Vagina (tissue), 2 donors: ENCODE data around the gene DENND6A. TPM values are rescaled to one million over a fixed set of nuclear protein-coding genes. Genes with fewer than 3 reads are reported as not detected.

Source experiments
- DNase-seq, 2 donors: peaks; one replicate each; pipeline ENCODE4 v3.0.0-alpha.2; 2017; ENCODE audit errors: extremely low spot score in 2 of 2
- H3K27ac ChIP-seq: fragments of 200-600 bp; sonication (generic); one replicate; pipeline ENCODE4 v1.5.1; 2019
- H3K27me3 ChIP-seq: fragments of 200-600 bp; sonication (generic); one replicate; pipeline ENCODE4 v1.5.1; 2019
- H3K36me3 ChIP-seq, 2 donors: fragments of 200-600 bp; sonication (generic); one replicate each; pipeline ENCODE4 v1.5.1; 2017 to 2019
- H3K4me1 ChIP-seq: fragments of 200-600 bp; sonication (generic); one replicate; pipeline ENCODE4 v1.5.1; 2019
- H3K4me3 ChIP-seq, 2 donors: fragments of 200-600 bp; sonication (generic); 1 replicate in 1 of 2; 2 replicates in 1 of 2; pipeline ENCODE4 v1.5.1; 2016 to 2019
- H3K9me3 ChIP-seq: fragments of 200-600 bp; sonication (generic); one replicate; pipeline ENCODE4 v1.5.1; 2019
- CTCF ChIP-seq, 3 experiments: fragments of 450-650 bp in 2 of 3; fragments of 200-600 bp in 1 of 3; sonication (generic) in 1 of 3; IDR thresholded peaks; one replicate each; pipeline ENCODE4 v1.5.1; 2017 to 2019; ENCODE audit warnings: antibody characterized with exemption in 3 of 3, mild to moderate bottlenecking in 2 of 3, moderate library complexity in 2 of 3
- POLR2A ChIP-seq, 2 donors: fragments of 450-650 bp; IDR thresholded peaks; one replicate each; pipeline ENCODE4 v1.6.1; 2017; ENCODE audit warnings: antibody characterized with exemption in 2 of 2, mild to moderate bottlenecking in 2 of 2, moderate library complexity in 2 of 2
- POLR2AphosphoS5 ChIP-seq, 2 donors: sonication (generic); formaldehyde crosslinking; IDR thresholded peaks; one replicate each; pipeline ENCODE4 v1.9.0; 2017; ENCODE audit warnings: antibody characterized with exemption in 2 of 2, mild to moderate bottlenecking in 2 of 2, low read depth in 1 of 2; ENCODE audit not compliant: insufficient read depth in 1 of 2
- intact Hi-C: fragments of 100-400 bp; cut with DNase I; formaldehyde crosslinking; loops from one replicate; pipeline ENCODE4 v1.15.1; 2023
- total RNA-seq: library from RNA; depleted of rRNA; stranded (reverse); fragments of >200 nt; gene quantifications from one replicate; pipeline ENCODE4 v1.2.3, GENCODE V29; 2016

The DENND6A gene
- total RNA-seq, 1 donor from 2014 or later = 24.8 TPM

GRCh38 chr3:57586778-57587177, 106.1 kb downstream of the DENND6A start:
- intact Hi-C loops = no loop called here
- peaks cover 47% of the 10 kb centered on the region for H3K4me1 ChIP-seq

GRCh38 chr3:57583544-57583943, 109.3 kb downstream of the DENND6A start:
- no peaks in the 10 kb centered on the region for H3K9me3 ChIP-seq
- intact Hi-C loops = no loop called here
- peaks cover 0 to 26% of the 10 kb centered on the region in 2 donors for H3K36me3 ChIP-seq
- H3K27ac ChIP-seq = no peak overlapping the region
- peaks cover 45% of the 10 kb centered on the region for H3K4me1 ChIP-seq
- H3K27me3 ChIP-seq = no peaks in the 10 kb centered on the region
- DNase-seq = no peak
- H3K4me3 ChIP-seq = no peak overlapping the region
- TF ChIP-seq POLR2AphosphoS5 (IDR thresholded peaks at IDR 0.05; ENCODE audit: insufficient read depth in 1 of 2, low read depth in 1 of 2) (no peak), CTCF (IDR thresholded peaks at IDR 0.05) (no peak), POLR2A (IDR thresholded peaks at IDR 0.05) (no peak)

More at GRCh38 chr3:57586778-57587177, 106.1 kb downstream of the DENND6A start:
- no peak for DNase-seq
- Histone ChIP-seq H3K36me3 (peaks cover 0 to 16% of the 10 kb centered on the region in 2 donors), H3K9me3 (no peaks in the 10 kb centered on the region), H3K4me3 (no peak overlapping the region), H3K27ac (no peak overlapping the region), H3K27me3 (no peaks in the 10 kb centered on the region)
- TF ChIP-seq POLR2AphosphoS5 (IDR thresholded peaks at IDR 0.05; ENCODE audit: insufficient read depth in 1 of 2, low read depth in 1 of 2) (no peak), CTCF (IDR thresholded peaks at IDR 0.05) (no peak), POLR2A (IDR thresholded peaks at IDR 0.05) (no peak)

GRCh38 chr3:57582474-57583168, 110.3 kb downstream of the DENND6A start:
- Histone ChIP-seq H3K36me3 (peaks cover 0 to 29% of the 10 kb centered on the region in 2 donors), H3K27ac (no peak overlapping the region), H3K4me3 (no peak overlapping the region), H3K9me3 (no peaks in the 10 kb centered on the region), H3K4me1 (peaks cover 41% of the 10 kb centered on the region), H3K27me3 (no peaks in the 10 kb centered on the region)
- intact Hi-C loops = no loop called here
- TF ChIP-seq POLR2AphosphoS5 (IDR thresholded peaks at IDR 0.05; ENCODE audit: insufficient read depth in 1 of 2, low read depth in 1 of 2) (no peak), POLR2A (IDR thresholded peaks at IDR 0.05) (no peak), CTCF (IDR thresholded peaks at IDR 0.05) (no peak)
- DNase-seq = no peak

GRCh38 chr3:57577801-57578200, 115.1 kb downstream of the DENND6A start:
- H3K4me3 ChIP-seq = no peak overlapping the region
- intact Hi-C loops = no loop called here
- TF ChIP-seq CTCF (IDR thresholded peaks at IDR 0.05) (no peak), POLR2A (IDR thresholded peaks at IDR 0.05) (no peak), POLR2AphosphoS5 (IDR thresholded peaks at IDR 0.05; ENCODE audit: insufficient read depth in 1 of 2, low read depth in 1 of 2) (no peak)
- DNase-seq = no peak
- H3K9me3 ChIP-seq = no peaks in the 10 kb centered on the region
- H3K27me3 ChIP-seq = no peaks in the 10 kb centered on the region
- H3K27ac ChIP-seq = no peak overlapping the region
- H3K36me3 ChIP-seq = peaks cover 0 to 41% of the 10 kb centered on the region in 2 donors
- H3K4me1 ChIP-seq = peaks cover 19% of the 10 kb centered on the region

- Histone ChIP-seq H3K9me3 (no peaks in the 10 kb centered on the region), H3K27ac (no peak overlapping the region), H3K36me3 (peaks cover 0 to 29% of the 10 kb centered on the region in 2 donors), H3K4me3 (no peak overlapping the region), H3K27me3 (no peaks in the 10 kb centered on the region), H3K4me1 (peaks cover 17% of the 10 kb centered on the region)
- intact Hi-C loops = no loop called here
- DNase-seq = no peak
- no peak for TF ChIP-seq POLR2AphosphoS5 (IDR thresholded peaks at IDR 0.05; ENCODE audit: insufficient read depth in 1 of 2, low read depth in 1 of 2)
- no peak for TF ChIP-seq CTCF (IDR thresholded peaks at IDR 0.05)
- TF ChIP-seq POLR2A (IDR thresholded peaks at IDR 0.05) = no peak
Measured at GRCh38 chr3:57575966-57576626, 116.8 kb downstream of the DENND6A start.
